ENCODE data around the gene RHOC.

The RHOC gene

GRCh38 chr1:112687361-112687760 is 19.6 kb downstream of the RHOC start:
- no peak overlapping the region for H3K4me3 ChIP-seq (ENCODE audit: low read length)
- TF ChIP-seq, protein P1, sequence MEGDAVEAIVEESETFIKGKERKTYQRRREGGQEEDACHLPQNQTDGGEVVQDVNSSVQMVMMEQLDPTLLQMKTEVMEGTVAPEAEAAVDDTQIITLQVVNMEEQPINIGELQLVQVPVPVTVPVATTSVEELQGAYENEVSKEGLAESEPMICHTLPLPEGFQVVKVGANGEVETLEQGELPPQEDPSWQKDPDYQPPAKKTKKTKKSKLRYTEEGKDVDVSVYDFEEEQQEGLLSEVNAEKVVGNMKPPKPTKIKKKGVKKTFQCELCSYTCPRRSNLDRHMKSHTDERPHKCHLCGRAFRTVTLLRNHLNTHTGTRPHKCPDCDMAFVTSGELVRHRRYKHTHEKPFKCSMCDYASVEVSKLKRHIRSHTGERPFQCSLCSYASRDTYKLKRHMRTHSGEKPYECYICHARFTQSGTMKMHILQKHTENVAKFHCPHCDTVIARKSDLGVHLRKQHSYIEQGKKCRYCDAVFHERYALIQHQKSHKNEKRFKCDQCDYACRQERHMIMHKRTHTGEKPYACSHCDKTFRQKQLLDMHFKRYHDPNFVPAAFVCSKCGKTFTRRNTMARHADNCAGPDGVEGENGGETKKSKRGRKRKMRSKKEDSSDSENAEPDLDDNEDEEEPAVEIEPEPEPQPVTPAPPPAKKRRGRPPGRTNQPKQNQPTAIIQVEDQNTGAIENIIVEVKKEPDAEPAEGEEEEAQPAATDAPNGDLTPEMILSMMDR (conservative IDR thresholded peaks at IDR 0.05; ENCODE audit: low read length) = no peak
- DNase-seq (ENCODE audit: low read depth) = no peak

DNA sequence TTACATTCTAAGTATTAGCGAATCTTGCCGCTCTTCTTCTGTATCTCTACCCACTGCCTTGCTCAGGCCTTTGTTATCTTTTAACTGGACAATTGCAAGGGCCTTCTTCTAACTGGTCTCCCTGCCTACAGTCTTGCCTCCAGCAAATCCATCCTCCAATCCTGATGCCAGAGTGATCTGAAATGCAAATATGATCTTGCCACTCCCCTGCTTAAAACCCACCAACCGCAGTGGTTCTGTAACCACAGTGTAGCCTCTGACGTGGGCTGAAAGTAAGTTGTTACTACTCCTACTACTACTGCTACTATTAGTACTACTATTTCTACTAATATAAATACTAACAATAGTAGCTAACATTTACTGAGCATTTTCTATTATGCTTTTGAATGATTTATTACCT is 20.1 kb downstream of the RHOC start:
- H3K4me3 ChIP-seq (ENCODE audit: low read length) = no peak overlapping the region
- TF ChIP-seq, protein P1 (conservative IDR thresholded peaks at IDR 0.05; ENCODE audit: low read length) = no peak
- no peak for DNase-seq (ENCODE audit: low read depth)

DNA sequence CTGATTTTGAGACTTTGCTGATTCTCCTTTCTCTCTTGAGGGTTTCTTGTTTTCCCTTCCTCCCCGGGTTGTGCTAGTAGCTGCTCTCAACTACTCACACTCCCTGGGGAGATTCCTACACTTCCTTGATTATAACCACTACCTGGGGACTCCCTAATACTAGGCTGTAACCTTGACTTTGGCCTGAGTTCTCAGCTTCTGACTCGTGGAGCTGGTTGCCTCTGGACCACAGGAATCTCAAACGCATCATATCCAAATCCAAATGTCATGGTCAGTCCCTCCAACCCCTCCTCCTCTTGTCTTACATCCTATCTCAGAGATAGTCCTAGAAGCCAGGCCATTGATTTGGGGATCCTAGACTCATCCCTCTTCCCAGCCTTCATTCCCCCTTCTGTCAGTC is 20.5 kb downstream of the RHOC start:
- TF ChIP-seq, protein P1 (conservative IDR thresholded peaks at IDR 0.05; ENCODE audit: low read length) = no peak

DNA sequence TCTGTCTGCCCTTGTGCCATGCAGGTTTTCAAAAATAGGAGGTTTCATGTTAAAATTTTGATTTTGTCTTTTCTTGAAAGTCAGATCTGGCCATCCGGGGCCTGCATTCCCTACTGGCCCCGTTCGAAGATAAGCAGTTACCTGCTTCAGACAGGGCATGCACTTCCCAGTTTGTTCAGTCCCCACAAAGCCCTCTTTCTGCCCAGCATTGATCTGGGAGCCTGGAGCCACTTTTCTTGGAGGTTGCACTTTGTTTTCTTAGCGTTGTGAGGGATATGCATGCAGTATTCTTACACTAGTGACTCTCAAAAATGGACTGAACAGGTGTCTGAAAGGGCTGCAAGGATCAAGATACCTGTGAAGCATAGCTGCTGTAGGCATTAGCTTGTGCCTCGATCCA is 21.0 kb downstream of the RHOC start:
- DNase-seq (ENCODE audit: low read depth) = no peak
- H3K4me3 ChIP-seq (ENCODE audit: low read length) = no peak overlapping the region
- TF ChIP-seq, protein P1 (conservative IDR thresholded peaks at IDR 0.05; ENCODE audit: low read length) = no peak

More for the DNA sequence above, 20.5 kb downstream of the RHOC start:
- H3K4me3 ChIP-seq (ENCODE audit: low read length) = no peak overlapping the region
- peak; percentile 22 for DNase-seq (ENCODE audit: low read depth)

DNA sequence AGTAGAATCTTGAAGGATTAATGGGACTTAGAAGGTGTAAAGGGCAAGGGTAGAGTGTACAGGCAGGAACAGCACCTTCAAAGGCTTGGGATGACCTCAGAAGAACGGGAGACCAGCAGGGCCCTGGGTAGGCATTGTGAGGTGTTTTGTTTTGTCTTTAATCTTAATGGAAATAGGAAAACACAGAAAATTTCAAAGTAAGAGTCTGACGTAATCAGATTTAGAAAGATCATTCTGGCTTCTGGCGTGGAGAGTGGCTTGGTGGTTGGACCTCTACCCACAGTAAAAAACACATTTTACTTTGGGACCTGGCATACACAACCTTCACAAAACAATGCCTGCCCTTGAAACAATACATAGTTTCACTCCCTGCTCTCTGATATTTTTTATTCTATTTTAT is 28.3 kb downstream of the RHOC start:
- TF ChIP-seq, protein P1 (conservative IDR thresholded peaks at IDR 0.05; ENCODE audit: low read length) = no peak
- no peak overlapping the region for H3K4me3 ChIP-seq (ENCODE audit: low read length)
- no peak for DNase-seq (ENCODE audit: low read depth)

DNA sequence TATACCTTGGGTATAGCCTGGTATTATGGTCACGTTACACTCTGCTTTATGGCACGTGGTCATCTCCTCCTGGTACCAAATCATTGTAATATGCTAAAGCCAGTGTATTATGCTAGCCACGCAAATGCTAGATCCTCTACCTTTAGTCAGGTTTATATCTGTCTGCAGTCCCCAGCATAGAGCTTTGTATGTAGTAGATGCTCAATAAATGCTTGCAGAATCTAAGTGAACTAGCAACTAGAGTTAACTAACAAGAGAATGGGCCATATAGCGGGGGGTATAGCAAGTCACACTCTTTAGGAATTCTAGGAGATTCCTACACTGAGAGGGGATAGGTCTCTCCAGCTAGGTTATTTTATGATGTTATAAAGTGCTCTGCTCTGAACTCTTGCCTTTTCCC is 29.4 kb downstream of the RHOC start:
- no peak overlapping the region for H3K4me3 ChIP-seq (ENCODE audit: low read length)
- no peak for DNase-seq (ENCODE audit: low read depth)
- TF ChIP-seq, protein P1 (conservative IDR thresholded peaks at IDR 0.05; ENCODE audit: low read length) = no peak

DNA sequence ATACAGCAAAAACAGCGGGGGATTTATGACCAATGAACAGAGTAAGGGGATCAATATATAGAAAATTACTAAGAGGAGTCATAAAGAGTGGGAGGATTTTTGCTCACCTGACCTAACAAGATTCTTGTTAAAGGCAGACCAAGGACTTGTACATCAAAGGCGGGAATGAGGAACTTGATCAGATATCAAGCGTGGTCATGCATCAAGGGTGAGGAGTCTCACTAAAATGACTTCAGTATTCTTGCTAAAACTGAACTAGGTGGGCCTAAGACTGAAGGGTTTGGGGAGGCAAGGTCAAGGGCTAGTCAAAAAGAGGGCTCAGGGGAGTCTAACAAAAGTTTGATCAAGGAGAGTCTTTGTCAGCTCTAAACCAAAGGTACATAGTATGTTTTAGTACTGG is 30.4 kb downstream of the RHOC start:
- DNase-seq (ENCODE audit: low read depth) = no peak
- TF ChIP-seq, protein P1 (conservative IDR thresholded peaks at IDR 0.05; ENCODE audit: low read length) = no peak

More for the DNA sequence above, 30.4 kb downstream of the RHOC start:
- H3K4me3 ChIP-seq (ENCODE audit: low read length) = no peak overlapping the region
